Measurements from ENCODE around the gene CIRBP. TPM values are rescaled to one million over a fixed set of nuclear protein-coding genes. Genes with fewer than 3 reads are reported as not detected.
A peak's percentile ranks its signal among the peaks of the same experiment; 100 is the strongest.

The CIRBP gene
- total and polyA plus RNA-seq, 2 of the 13 experiments (the other 11 are each of a cell fraction or from before 2014, with no cell fraction given), result 133 to 140 TPM

DNA sequence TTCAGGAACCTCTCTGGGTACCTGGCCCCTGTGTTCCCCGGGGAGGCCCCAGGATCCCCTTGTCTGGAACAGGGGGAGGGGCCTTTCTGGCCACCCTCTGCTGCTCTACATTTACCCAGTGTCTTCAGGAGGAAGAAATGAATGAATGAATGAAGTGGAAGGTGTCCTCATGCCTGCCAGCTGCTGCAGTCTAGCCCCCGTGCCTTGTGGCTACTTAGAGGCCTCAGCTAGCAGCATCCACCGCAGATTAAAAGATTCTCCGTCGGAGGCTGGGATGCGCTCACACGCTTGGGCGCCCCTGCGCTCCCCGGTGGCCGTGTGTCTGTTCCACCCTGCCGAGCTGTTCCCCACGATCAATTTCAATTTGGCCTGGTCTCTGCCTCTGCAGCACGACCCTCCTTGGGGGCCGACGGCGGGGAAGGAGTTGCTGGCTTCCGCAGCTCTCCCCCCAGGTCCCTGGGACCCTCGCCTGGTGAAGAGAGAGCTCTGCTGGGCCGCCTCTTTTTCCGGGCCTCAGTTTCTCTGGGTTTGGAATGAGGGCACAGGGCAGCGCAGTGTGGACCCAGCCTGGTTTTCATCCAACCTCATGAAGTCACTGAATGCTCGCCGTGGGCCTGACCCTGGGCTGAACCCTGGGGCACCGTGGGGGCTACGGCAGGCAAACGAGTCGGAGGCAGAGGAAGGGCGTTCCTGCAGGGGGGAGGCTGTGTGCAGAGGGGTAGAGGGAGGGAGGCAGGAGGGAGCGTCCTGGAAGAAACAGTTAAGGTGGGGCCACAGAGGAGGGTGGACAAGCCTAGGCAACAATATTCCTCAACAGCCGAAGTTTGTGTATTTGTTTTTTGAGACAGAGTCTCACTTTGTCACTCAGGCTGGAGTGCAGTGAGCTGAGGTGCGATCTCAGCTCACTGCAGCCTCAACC, 44.8 kb downstream of the CIRBP start (continued):
- peak; percentile 44; the same call in 1 of the 2 replicates for TF ChIP-seq ADNP (CRISPR knock-in tag; IDR thresholded peaks at IDR 0.05)
- TF ChIP-seq MYC (CRISPR knock-in tag; IDR thresholded peaks at IDR 0.05; ENCODE audit: borderline replicate concordance), result no peak
- TF ChIP-seq FLYWCH1 (CRISPR knock-in tag; IDR thresholded peaks at IDR 0.05), result no peak
- peak; percentile 96 for TF ChIP-seq ZSCAN25 (CRISPR knock-in tag; IDR thresholded peaks at IDR 0.05)
- peak; percentile 55; the same call in 1 of the 2 replicates for TF ChIP-seq ZNF121 (CRISPR knock-in tag; IDR thresholded peaks at IDR 0.05)
- no peak for TF ChIP-seq ARNTL (CRISPR knock-in tag; IDR thresholded peaks at IDR 0.05)
- TF ChIP-seq, protein P1, sequence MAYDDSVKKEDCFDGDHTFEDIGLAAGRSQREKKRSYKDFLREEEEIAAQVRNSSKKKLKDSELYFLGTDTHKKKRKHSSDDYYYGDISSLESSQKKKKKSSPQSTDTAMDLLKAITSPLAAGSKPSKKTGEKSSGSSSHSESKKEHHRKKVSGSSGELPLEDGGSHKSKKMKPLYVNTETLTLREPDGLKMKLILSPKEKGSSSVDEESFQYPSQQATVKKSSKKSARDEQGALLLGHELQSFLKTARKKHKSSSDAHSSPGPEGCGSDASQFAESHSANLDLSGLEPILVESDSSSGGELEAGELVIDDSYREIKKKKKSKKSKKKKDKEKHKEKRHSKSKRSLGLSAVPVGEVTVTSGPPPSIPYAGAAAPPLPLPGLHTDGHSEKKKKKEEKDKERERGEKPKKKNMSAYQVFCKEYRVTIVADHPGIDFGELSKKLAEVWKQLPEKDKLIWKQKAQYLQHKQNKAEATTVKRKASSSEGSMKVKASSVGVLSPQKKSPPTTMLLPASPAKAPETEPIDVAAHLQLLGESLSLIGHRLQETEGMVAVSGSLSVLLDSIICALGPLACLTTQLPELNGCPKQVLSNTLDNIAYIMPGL (CRISPR knock-in tag; IDR thresholded peaks at IDR 0.05; ENCODE audit: borderline replicate concordance in 1 of 2, low read depth in 1 of 2), result no peak
- TF ChIP-seq SMYD3 (CRISPR knock-in tag; IDR thresholded peaks at IDR 0.05), result no peak
- no peak for TF ChIP-seq SUZ12 (IDR thresholded peaks at IDR 0.05; ENCODE audit: low read depth, low read length)
- no peak for TF ChIP-seq ZNF383 (CRISPR knock-in tag; IDR thresholded peaks at IDR 0.05; ENCODE audit: borderline replicate concordance)
- TF ChIP-seq FOXC1 (CRISPR knock-in tag; IDR thresholded peaks at IDR 0.05; ENCODE audit: borderline replicate concordance), result 0 out of 2 replicates have a peak, but pooled peaks have one; percentile 45
- TF ChIP-seq MTA1 (CRISPR knock-in tag; IDR thresholded peaks at IDR 0.05; ENCODE audit: borderline replicate concordance), result peak; percentile 51; the same call in 1 of the 2 replicates
- TF ChIP-seq, protein P2, sequence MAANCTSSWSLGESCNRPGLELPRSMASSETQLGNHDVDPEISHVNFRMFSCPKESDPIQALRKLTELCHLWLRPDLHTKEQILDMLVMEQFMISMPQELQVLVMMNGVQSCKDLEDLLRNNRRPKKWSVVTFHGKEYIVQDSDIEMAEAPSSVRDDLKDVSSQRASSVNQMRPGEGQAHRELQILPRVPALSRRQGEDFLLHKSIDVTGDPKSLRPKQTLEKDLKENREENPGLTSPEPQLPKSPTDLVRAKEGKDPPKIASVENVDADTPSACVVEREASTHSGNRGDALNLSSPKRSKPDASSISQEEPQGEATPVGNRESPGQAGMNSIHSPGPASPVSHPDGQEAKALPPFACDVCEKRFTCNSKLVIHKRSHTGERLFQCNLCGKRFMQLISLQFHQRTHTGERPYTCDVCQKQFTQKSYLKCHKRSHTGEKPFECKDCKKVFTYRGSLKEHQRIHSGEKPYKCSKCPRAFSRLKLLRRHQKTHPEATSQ (CRISPR knock-in tag; IDR thresholded peaks at IDR 0.05; ENCODE audit: borderline replicate concordance), result no peak
- TF ChIP-seq, protein P3, sequence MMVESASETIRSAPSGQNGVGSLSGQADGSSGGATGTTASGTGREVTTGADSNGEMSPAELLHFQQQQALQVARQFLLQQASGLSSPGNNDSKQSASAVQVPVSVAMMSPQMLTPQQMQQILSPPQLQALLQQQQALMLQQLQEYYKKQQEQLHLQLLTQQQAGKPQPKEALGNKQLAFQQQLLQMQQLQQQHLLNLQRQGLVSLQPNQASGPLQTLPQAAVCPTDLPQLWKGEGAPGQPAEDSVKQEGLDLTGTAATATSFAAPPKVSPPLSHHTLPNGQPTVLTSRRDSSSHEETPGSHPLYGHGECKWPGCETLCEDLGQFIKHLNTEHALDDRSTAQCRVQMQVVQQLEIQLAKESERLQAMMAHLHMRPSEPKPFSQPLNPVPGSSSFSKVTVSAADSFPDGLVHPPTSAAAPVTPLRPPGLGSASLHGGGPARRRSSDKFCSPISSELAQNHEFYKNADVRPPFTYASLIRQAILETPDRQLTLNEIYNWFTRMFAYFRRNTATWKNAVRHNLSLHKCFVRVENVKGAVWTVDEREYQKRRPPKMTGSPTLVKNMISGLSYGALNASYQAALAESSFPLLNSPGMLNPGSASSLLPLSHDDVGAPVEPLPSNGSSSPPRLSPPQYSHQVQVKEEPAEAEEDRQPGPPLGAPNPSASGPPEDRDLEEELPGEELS (CRISPR knock-in tag; IDR thresholded peaks at IDR 0.05), result no peak
- TF ChIP-seq CBFB (CRISPR knock-in tag; IDR thresholded peaks at IDR 0.05), result no peak
- TF ChIP-seq XRCC5 (optimal IDR thresholded peaks at IDR 0.05; ENCODE audit: low read length), result peak; percentile 7

Measured in HepG2 (cell line).